ENCODE results near the gene CORO2A.
A peak's percentile ranks its signal among the peaks of the same experiment; 100 is the strongest.

Gene CORO2A

GRCh38 chr9:98172604-98173003, 19.8 kb downstream of the CORO2A start (continued):
- TF ChIP-seq ZNF148 (tag by site-specific recombination; IDR thresholded peaks at IDR 0.05; ENCODE audit: borderline replicate concordance): no peak
- no peak for TF ChIP-seq ZNF48 (tag by site-specific recombination; IDR thresholded peaks at IDR 0.05)
- TF ChIP-seq ZBTB20 (tag by site-specific recombination; IDR thresholded peaks at IDR 0.05): no peak
- peak; percentile 92 for TF ChIP-seq GLIS1 (tag by site-specific recombination; IDR thresholded peaks at IDR 0.05)
- TF ChIP-seq ZNF169 (tag by site-specific recombination; IDR thresholded peaks at IDR 0.05): no peak
- no peak for TF ChIP-seq ZNF670 (tag by site-specific recombination; IDR thresholded peaks at IDR 0.05; ENCODE audit: low read depth)
- TF ChIP-seq ZIC2 (tag by site-specific recombination; IDR thresholded peaks at IDR 0.05): peak; percentile 100
- TF ChIP-seq ZNF155 (tag by site-specific recombination; IDR thresholded peaks at IDR 0.05): no peak
- TF ChIP-seq MEIS1 (CRISPR knock-in tag; IDR thresholded peaks at IDR 0.05; ENCODE audit: borderline replicate concordance): no peak
- TF ChIP-seq ZNF350 (tag by site-specific recombination; IDR thresholded peaks at IDR 0.05): no peak
- TF ChIP-seq ZSCAN18 (tag by site-specific recombination; IDR thresholded peaks at IDR 0.05): no peak
- no peak for TF ChIP-seq ZNF677 (tag by site-specific recombination; IDR thresholded peaks at IDR 0.05)
- TF ChIP-seq ZNF555 (tag by site-specific recombination; conservative IDR thresholded peaks at IDR 0.05): no peak
- TF ChIP-seq PRDM1 (tag by site-specific recombination; IDR thresholded peaks at IDR 0.05): no peak
- no peak for TF ChIP-seq ZNF404 (tag by site-specific recombination; IDR thresholded peaks at IDR 0.05)
- TF ChIP-seq MYNN (tag by site-specific recombination; IDR thresholded peaks at IDR 0.05; ENCODE audit: borderline replicate concordance): no peak
- TF ChIP-seq ZBTB44 (tag by site-specific recombination; IDR thresholded peaks at IDR 0.05): peak; percentile 14; the same call in 1 of the 2 replicates
- TF ChIP-seq ZNF791 (tag by site-specific recombination; IDR thresholded peaks at IDR 0.05): no peak
- no peak for TF ChIP-seq MZF1 (tag by site-specific recombination; IDR thresholded peaks at IDR 0.05; ENCODE audit: borderline replicate concordance)
- TF ChIP-seq ZNF548 (tag by site-specific recombination; IDR thresholded peaks at IDR 0.05): no peak
- TF ChIP-seq ZFHX2 (tag by site-specific recombination; conservative IDR thresholded peaks at IDR 0.05): no peak
- TF ChIP-seq ZBTB21 (tag by site-specific recombination; IDR thresholded peaks at IDR 0.05): no peak
- no peak for TF ChIP-seq REPIN1 (tag by site-specific recombination; IDR thresholded peaks at IDR 0.05; ENCODE audit: low read depth)
- 0 out of 2 replicates have a peak, but pooled peaks have one; percentile 31 for TF ChIP-seq KLF10 (tag by site-specific recombination; IDR thresholded peaks at IDR 0.05)
- TF ChIP-seq ZNF175 (tag by site-specific recombination; IDR thresholded peaks at IDR 0.05): no peak
- no peak for TF ChIP-seq KLF16 (tag by site-specific recombination; IDR thresholded peaks at IDR 0.05)
- TF ChIP-seq ZNF654 (tag by site-specific recombination; IDR thresholded peaks at IDR 0.05; ENCODE audit: low read depth): no peak
- no peak for TF ChIP-seq ZSCAN16 (tag by site-specific recombination; IDR thresholded peaks at IDR 0.05)
- TF ChIP-seq ZNF777 (tag by site-specific recombination; IDR thresholded peaks at IDR 0.05; ENCODE audit: borderline replicate concordance): no peak
- TF ChIP-seq ZNF2 (tag by site-specific recombination; IDR thresholded peaks at IDR 0.05): no peak
- no peak for TF ChIP-seq ZNF26 (tag by site-specific recombination; IDR thresholded peaks at IDR 0.05)
- TF ChIP-seq ZNF768 (tag by site-specific recombination; IDR thresholded peaks at IDR 0.05): no peak
- no peak for TF ChIP-seq TSHZ1 (tag by site-specific recombination; IDR thresholded peaks at IDR 0.05; ENCODE audit: borderline replicate concordance)
